Measurements from ENCODE around the gene CYB561.

GRCh38 chr17:63431618-63431938 is 14.5 kb downstream of the CYB561 start:
- TF ChIP-seq FOXK2 (IDR thresholded peaks at IDR 0.05) (no peak), SUZ12 (IDR thresholded peaks at IDR 0.05) (no peak), BHLHE40 (IDR thresholded peaks at IDR 0.05; ENCODE audit: borderline replicate concordance) (no peak), FOXA1 (IDR thresholded peaks at IDR 0.05) (no peak), HDGF (IDR thresholded peaks at IDR 0.05; ENCODE audit: borderline replicate concordance) (no peak), NFRKB (IDR thresholded peaks at IDR 0.05) (no peak), TARDBP (IDR thresholded peaks at IDR 0.05) (no peak), CTBP1 (IDR thresholded peaks at IDR 0.05; ENCODE audit: borderline replicate concordance) (no peak), L3MBTL2 (conservative IDR thresholded peaks at IDR 0.05) (no peak), FOXM1 (IDR thresholded peaks at IDR 0.05; ENCODE audit: borderline replicate concordance) (no peak)

All from HEK293T (cell line).